ENCODE measurements around the gene GPC6. TPM values are rescaled to one million over a fixed set of nuclear protein-coding genes. Genes with fewer than 3 reads are reported as not detected.

Gene GPC6
- total RNA-seq, 1 donor from 2014 or later: 5.5 TPM

DNA sequence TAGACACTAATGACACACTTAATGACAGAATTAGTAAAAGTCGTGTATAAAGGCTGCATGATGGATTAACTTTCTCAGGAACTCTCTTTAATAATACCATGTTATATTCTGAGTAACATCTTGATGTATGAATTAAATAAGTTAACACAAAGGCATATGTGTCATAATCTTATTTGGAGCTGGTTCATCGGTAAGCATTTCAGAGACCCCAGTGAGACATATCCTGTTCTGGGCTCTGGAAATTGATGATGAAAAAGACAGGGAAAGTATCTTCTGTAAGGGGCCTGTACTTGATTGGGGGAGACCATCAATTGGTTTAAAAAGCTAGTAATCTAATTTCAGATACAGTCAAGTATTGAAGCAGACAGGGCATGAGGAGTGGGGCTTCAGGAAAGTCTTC lies 547.9 kb downstream of the GPC6 start:
- TF ChIP-seq, protein P1, sequence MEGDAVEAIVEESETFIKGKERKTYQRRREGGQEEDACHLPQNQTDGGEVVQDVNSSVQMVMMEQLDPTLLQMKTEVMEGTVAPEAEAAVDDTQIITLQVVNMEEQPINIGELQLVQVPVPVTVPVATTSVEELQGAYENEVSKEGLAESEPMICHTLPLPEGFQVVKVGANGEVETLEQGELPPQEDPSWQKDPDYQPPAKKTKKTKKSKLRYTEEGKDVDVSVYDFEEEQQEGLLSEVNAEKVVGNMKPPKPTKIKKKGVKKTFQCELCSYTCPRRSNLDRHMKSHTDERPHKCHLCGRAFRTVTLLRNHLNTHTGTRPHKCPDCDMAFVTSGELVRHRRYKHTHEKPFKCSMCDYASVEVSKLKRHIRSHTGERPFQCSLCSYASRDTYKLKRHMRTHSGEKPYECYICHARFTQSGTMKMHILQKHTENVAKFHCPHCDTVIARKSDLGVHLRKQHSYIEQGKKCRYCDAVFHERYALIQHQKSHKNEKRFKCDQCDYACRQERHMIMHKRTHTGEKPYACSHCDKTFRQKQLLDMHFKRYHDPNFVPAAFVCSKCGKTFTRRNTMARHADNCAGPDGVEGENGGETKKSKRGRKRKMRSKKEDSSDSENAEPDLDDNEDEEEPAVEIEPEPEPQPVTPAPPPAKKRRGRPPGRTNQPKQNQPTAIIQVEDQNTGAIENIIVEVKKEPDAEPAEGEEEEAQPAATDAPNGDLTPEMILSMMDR (IDR thresholded peaks at IDR 0.05; ENCODE audit: insufficient read depth, low read length, severe bottlenecking): no peak
- no peaks in the 10 kb centered on the region for H3K36me3 ChIP-seq (ENCODE audit: control insufficient read depth, insufficient read depth, low read length)
- no peak for DNase-seq (ENCODE audit: low read depth)
- no peak overlapping the region for H3K4me3 ChIP-seq (ENCODE audit: low read depth, low read length)
- no peak for FAIRE-seq
- no peaks in the 10 kb centered on the region for H3K27me3 ChIP-seq (ENCODE audit: control insufficient read depth, insufficient read depth, low read length)

DNA sequence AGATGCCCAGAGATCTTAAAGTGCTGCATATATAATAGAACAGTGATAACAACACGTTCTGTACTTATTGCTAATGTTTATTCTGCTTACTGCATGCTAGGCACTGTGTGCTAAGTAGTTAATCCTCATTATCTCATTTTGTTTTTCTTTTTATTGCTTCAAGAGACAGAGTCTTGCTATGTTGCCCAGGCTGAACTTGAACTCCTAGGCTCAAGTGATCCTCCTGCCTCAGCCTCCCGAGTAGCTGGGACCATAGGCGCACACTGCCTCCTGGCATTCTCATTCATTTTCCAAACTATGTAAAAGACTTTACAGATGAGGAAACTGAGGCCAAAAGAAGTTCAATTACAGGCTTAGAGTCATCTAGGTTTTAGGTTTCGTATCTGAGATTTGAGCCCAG lies 548.4 kb downstream of the GPC6 start:
- Histone ChIP-seq H3K36me3 (ENCODE audit: control insufficient read depth, insufficient read depth, low read length) (no peaks in the 10 kb centered on the region), H3K27me3 (ENCODE audit: control insufficient read depth, insufficient read depth, low read length) (no peaks in the 10 kb centered on the region), H3K4me3 (ENCODE audit: low read depth, low read length) (no peak overlapping the region)
- TF ChIP-seq, protein P1 (IDR thresholded peaks at IDR 0.05; ENCODE audit: insufficient read depth, low read length, severe bottlenecking): no peak
- FAIRE-seq (no peak), DNase-seq (ENCODE audit: low read depth) (no peak)

DNA sequence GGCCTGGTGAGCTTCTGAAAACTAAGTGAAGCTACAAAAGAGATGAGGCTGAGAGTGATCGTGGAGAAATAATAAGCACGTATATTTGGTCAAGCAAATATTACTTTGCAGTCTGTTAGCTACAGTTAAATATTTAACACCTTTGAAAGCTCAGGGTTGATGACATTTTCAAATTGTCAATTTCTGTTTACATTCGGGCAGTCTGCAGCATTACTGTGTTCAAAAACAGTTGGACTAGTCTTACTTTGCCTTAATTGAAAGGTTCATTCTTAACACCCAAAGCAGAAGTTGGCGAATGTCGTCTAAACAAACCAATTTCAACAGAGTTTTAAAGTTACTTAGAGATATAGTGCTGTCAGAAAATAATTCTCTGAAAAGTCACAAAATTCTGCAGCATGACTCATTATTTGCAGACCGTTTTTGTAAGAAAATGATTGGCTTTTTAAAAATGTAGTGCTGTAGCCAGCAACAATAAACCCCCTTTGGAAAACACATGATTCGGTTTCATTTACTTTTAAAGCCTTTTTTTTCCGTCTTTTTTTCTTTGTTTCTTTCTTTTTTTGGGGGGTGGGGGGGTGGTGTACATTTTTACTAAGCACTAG lies 549.0 kb downstream of the GPC6 start:
- H3K4me3 ChIP-seq (ENCODE audit: low read depth, low read length): no peak overlapping the region
- FAIRE-seq (no peak), DNase-seq (ENCODE audit: low read depth) (peak; percentile 9)
- no peaks in the 10 kb centered on the region for H3K36me3 ChIP-seq (ENCODE audit: control insufficient read depth, insufficient read depth, low read length)
- TF ChIP-seq, protein P1 (IDR thresholded peaks at IDR 0.05; ENCODE audit: insufficient read depth, low read length, severe bottlenecking): no peak
- H3K27me3 ChIP-seq (ENCODE audit: control insufficient read depth, insufficient read depth, low read length): no peaks in the 10 kb centered on the region

DNA sequence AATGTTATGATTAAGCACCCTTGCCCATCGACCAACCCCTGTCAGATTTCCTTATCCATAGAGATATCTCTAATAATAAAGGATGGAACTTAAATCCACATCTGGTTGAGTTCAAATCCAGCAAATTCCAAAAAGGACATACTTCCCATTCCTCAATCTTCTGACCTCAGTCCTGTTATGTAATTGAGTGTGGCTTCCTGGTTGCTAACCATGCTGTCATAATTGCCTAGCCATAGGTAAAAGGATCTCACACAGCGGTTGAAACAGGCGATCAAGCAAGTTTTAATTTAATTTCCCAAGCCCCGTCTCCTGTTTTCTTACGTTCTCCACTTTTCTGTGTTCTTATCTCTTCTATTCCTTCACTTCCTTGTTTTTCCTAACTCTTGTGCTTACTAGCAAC lies 550.3 kb downstream of the GPC6 start:
- TF ChIP-seq, protein P1 (IDR thresholded peaks at IDR 0.05; ENCODE audit: insufficient read depth, low read length, severe bottlenecking): no peak
- FAIRE-seq (no peak), DNase-seq (ENCODE audit: low read depth) (no peak)
- no peak overlapping the region for H3K4me3 ChIP-seq (ENCODE audit: low read depth, low read length)
- H3K27me3 ChIP-seq (ENCODE audit: control insufficient read depth, insufficient read depth, low read length): no peaks in the 10 kb centered on the region
- H3K36me3 ChIP-seq (ENCODE audit: control insufficient read depth, insufficient read depth, low read length): no peaks in the 10 kb centered on the region

DNA sequence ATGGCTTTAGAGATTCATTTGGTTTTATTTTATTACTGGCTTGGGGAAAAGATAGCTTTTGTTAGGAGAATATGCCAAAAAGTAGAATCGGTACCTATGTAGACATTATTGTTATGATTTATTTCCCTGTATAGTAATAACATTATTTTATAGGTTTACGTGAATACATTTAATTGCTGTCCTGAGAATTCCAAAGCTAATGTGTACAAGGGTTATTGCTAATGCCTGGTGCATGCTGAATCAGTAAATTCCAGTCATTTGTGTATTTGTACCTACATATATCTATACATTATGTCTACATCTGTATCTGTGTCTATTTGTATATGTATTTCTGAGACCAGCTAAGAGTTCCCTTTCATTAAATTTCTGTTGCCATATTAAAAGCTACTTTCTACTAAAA lies 550.9 kb downstream of the GPC6 start:
- Histone ChIP-seq H3K4me3 (ENCODE audit: low read depth, low read length) (no peak overlapping the region), H3K36me3 (ENCODE audit: control insufficient read depth, insufficient read depth, low read length) (no peaks in the 10 kb centered on the region), H3K27me3 (ENCODE audit: control insufficient read depth, insufficient read depth, low read length) (no peaks in the 10 kb centered on the region)
- DNase-seq (ENCODE audit: low read depth): no peak
- no peak for FAIRE-seq
- TF ChIP-seq, protein P1 (IDR thresholded peaks at IDR 0.05; ENCODE audit: insufficient read depth, low read length, severe bottlenecking): no peak

DNA sequence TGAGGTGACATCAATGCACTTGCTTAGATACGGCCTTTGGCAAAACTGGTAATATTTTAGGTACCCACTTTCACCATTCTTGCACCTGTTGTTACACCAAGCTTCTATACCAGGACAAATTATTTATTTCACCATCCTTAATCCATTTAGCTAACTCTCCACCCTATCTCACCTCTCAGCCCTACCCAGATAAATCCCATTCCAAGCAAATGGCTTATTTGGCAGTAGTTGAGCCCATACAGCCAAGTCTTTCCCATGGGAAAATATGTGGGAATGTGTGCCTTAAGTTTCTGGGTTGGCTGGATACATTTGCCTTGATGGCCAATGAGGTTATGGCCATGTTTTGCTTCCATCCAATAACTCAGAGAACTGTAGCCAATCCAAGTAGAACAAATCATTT lies 551.9 kb downstream of the GPC6 start:
- TF ChIP-seq, protein P1 (IDR thresholded peaks at IDR 0.05; ENCODE audit: insufficient read depth, low read length, severe bottlenecking): no peak
- Histone ChIP-seq H3K27me3 (ENCODE audit: control insufficient read depth, insufficient read depth, low read length) (no peaks in the 10 kb centered on the region), H3K4me3 (ENCODE audit: low read depth, low read length) (no peak overlapping the region), H3K36me3 (ENCODE audit: control insufficient read depth, insufficient read depth, low read length) (no peaks in the 10 kb centered on the region)
- DNase-seq (ENCODE audit: low read depth): no peak
- no peak for FAIRE-seq
